Measurements from ENCODE around the gene MXRA7. TPM values are rescaled to one million over a fixed set of nuclear protein-coding genes. Genes with fewer than 3 reads are reported as not detected.

The MXRA7 gene
- total and polyA plus RNA-seq, 3 donors from 2014 or later = 217 to 272 (median 253) TPM

DNA sequence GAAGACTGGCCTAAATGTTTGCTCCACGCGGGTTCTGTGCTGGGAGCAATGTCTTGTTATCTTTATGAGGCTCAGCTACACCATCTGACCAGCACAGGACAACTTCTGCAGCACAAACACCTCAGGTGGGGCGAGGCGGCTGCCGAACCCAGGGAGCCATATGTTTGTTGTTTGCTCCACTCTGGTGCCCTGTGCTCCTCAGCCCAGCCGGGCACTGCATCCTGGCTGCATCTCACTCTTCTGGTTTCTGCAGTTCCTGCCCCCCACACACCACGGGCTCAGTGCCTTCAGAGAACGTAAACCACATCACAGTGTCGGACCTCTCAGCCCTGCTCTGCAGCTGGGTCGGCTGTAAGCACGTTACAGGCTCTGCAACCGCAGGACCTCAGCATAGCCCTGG, 32.4 kb downstream of the MXRA7 start:
- Histone ChIP-seq H3K4me1 (peaks cover 29% of the 10 kb centered on the region), H3K27ac (no peak overlapping the region), H3K4me3 (no peak overlapping the region), H3K27me3 (no peaks in the 10 kb centered on the region), H3K36me3 (ENCODE audit: low read depth, missing control alignments) (no peaks in the 10 kb centered on the region), H3K9me3 (no peaks in the 10 kb centered on the region)
- no peak for DNase-seq
- no peak for TF ChIP-seq POLR2A (IDR thresholded peaks at IDR 0.05)
- TF ChIP-seq, protein P1, sequence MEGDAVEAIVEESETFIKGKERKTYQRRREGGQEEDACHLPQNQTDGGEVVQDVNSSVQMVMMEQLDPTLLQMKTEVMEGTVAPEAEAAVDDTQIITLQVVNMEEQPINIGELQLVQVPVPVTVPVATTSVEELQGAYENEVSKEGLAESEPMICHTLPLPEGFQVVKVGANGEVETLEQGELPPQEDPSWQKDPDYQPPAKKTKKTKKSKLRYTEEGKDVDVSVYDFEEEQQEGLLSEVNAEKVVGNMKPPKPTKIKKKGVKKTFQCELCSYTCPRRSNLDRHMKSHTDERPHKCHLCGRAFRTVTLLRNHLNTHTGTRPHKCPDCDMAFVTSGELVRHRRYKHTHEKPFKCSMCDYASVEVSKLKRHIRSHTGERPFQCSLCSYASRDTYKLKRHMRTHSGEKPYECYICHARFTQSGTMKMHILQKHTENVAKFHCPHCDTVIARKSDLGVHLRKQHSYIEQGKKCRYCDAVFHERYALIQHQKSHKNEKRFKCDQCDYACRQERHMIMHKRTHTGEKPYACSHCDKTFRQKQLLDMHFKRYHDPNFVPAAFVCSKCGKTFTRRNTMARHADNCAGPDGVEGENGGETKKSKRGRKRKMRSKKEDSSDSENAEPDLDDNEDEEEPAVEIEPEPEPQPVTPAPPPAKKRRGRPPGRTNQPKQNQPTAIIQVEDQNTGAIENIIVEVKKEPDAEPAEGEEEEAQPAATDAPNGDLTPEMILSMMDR (IDR thresholded peaks at IDR 0.05) = no peak
- intact Hi-C loops (cut with DNase I; ENCODE audit: low total_unique reads) = no loop called here
- 78 to 79% methylated on average over 10 to 12 of the region's 12 CpGs for WGBS, 2 donors

DNA sequence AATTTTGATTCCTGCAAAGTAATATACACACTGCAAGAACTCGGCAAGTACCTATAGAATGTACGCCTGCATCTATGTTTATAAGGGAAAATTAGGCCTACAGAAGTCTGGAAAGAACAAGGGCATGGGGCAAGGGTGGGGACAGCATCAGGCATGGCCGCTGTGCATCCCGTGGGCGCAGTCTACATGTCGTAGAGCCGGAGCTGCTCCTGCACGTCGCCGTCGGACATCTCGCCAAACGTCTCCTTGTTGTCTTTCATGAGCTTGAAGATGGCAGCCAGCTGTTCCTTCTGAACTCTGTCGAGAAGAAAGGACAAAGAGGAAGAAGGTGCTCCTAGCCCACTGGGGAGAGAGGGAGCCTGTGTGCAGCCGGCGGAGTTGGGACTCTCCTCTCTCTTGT, 33.4 kb downstream of the MXRA7 start:
- no peak overlapping the region for H3K27ac ChIP-seq
- H3K36me3 ChIP-seq (ENCODE audit: low read depth, missing control alignments) = no peaks in the 10 kb centered on the region
- TF ChIP-seq, protein P1 (IDR thresholded peaks at IDR 0.05) = no peak
- TF ChIP-seq POLR2A (IDR thresholded peaks at IDR 0.05) = no peak
- no peaks in the 10 kb centered on the region for H3K27me3 ChIP-seq
- WGBS, 2 donors = 90 to 92% methylated on average over 16 of the region's 16 CpGs
- no peaks in the 10 kb centered on the region for H3K9me3 ChIP-seq
- no peak overlapping the region for H3K4me3 ChIP-seq
- no peak for DNase-seq
- intact Hi-C loops (cut with DNase I; ENCODE audit: low total_unique reads) = no loop called here
- peaks cover 22% of the 10 kb centered on the region for H3K4me1 ChIP-seq

DNA sequence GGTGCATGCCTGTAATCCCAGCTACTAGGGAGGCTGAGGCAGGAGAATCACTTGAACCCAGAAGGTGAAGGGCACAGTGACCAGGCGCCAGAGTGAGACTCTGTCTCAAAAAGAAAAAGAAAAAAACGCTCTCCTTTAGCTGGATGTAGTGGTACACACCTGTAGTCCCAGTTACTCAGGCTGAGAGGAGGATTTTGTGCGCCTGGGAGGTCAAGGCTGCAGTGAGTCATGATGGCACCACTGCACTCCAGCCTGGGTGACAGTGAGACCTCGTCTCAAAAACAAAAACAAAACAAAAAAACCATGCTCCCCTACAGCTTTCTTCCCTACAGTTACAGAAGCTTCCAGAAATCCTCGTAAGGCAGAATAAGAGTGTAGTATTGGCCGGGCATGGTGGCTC, 34.1 kb downstream of the MXRA7 start:
- Histone ChIP-seq H3K27ac (no peak overlapping the region), H3K27me3 (no peaks in the 10 kb centered on the region), H3K36me3 (ENCODE audit: low read depth, missing control alignments) (no peaks in the 10 kb centered on the region), H3K9me3 (no peaks in the 10 kb centered on the region), H3K4me3 (no peak overlapping the region), H3K4me1 (peaks cover 17% of the 10 kb centered on the region)
- TF ChIP-seq POLR2A (IDR thresholded peaks at IDR 0.05) = no peak
- TF ChIP-seq, protein P1 (IDR thresholded peaks at IDR 0.05) = no peak
- WGBS, 2 donors = 91% methylated on average over 6 of the region's 6 CpGs
- intact Hi-C loops (cut with DNase I; ENCODE audit: low total_unique reads) = no loop called here
- DNase-seq = no peak

DNA sequence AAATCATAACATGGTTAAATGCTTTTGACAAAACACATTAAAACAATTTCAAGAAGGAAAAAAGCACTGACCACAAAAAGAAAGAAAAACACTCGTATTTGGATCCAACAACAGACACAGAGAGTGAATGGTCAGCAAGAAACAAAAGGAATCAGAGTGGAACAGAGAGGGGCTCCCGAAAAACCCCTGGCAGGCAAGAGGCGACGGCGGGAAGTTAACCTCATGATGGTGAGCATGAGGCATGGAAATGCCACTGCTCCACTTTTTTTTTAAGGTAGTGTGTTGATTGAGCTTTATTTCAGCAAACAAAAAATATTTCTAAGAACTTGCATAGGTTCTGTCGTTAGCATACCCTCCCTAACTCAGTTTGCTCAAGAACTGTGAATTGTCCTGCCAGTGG, 35.1 kb downstream of the MXRA7 start:
- DNase-seq = no peak
- H3K4me1 ChIP-seq = peaks cover 10% of the 10 kb centered on the region
- no peaks in the 10 kb centered on the region for H3K27me3 ChIP-seq
- no peak overlapping the region for H3K27ac ChIP-seq
- intact Hi-C loops (cut with DNase I; ENCODE audit: low total_unique reads) = no loop called here
- H3K4me3 ChIP-seq = no peak overlapping the region
- WGBS, 2 donors = 90 to 91% methylated on average over 6 of the region's 6 CpGs
- no peaks in the 10 kb centered on the region for H3K36me3 ChIP-seq (ENCODE audit: low read depth, missing control alignments)
- TF ChIP-seq, protein P1 (IDR thresholded peaks at IDR 0.05) = no peak
- TF ChIP-seq POLR2A (IDR thresholded peaks at IDR 0.05) = no peak
- no peaks in the 10 kb centered on the region for H3K9me3 ChIP-seq

DNA sequence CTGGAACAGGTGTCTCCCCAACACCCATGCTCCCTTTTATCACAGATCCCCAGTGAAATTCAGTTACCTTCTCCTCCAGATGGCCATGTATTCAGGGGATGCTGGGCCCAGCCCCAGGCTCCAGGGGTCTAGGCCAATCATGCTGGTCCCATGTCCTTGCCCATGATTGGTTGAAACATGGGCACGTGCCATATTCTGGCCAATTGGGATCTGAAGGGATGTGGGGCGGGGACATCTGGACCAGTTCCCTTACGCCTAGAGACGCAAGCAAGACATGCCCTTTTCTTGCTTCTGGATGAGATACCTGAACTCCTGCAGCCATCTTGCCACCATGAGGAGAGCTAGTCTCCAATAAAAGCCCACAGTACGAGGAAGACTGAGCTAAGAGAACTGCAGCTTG, 36.2 kb downstream of the MXRA7 start:
- Histone ChIP-seq H3K4me1 (peaks cover 11% of the 10 kb centered on the region), H3K27ac (no peak overlapping the region), H3K9me3 (no peaks in the 10 kb centered on the region), H3K27me3 (no peaks in the 10 kb centered on the region), H3K4me3 (no peak overlapping the region), H3K36me3 (ENCODE audit: low read depth, missing control alignments) (no peaks in the 10 kb centered on the region)
- DNase-seq = peak; percentile 56
- WGBS, 2 donors = 68 to 80% methylated on average over 5 of the region's 5 CpGs
- intact Hi-C loops (cut with DNase I; ENCODE audit: low total_unique reads) = no loop called here
- TF ChIP-seq, protein P1 (IDR thresholded peaks at IDR 0.05) = no peak
- TF ChIP-seq POLR2A (IDR thresholded peaks at IDR 0.05) = no peak
